Skin of body (tissue), 2 donors: ENCODE data around the gene PACSIN2. TPM values are rescaled to one million over a fixed set of nuclear protein-coding genes. Genes with fewer than 3 reads are reported as not detected.
"Not testable (repeated sequence)": the region's sequence is repeated elsewhere in the genome, so short reads cannot be mapped to it uniquely, and the experiment has no call there.

ENCODE experiments used
- DNase-seq: peaks from one replicate; lab custom pipeline; 2025; lab: John Stamatoyannopoulos, UW
- total RNA-seq: library from RNA; depleted of rRNA; stranded (reverse); fragments of >200 nt; gene quantifications from one replicate; pipeline ENCODE4 v1.2.3, GENCODE V29; 2014

The PACSIN2 gene
- total RNA-seq, 1 donor from 2014 or later: 29.3 TPM

GRCh38 chr22:42966497-42966896 lies 48.5 kb downstream of the PACSIN2 start:
- DNase-seq: no peak

GRCh38 chr22:42964994-42965699 lies 49.8 kb downstream of the PACSIN2 start:
- DNase-seq: peak; percentile 37

GRCh38 chr22:42963231-42963595 lies 51.7 kb downstream of the PACSIN2 start:
- DNase-seq: no peak

GRCh38 chr22:42962295-42963230 lies 52.4 kb downstream of the PACSIN2 start:
- DNase-seq: no peak

- DNase-seq: peak; percentile 65
Observed at GRCh38 chr22:42961810-42962209, 53.1 kb downstream of the PACSIN2 start.

- DNase-seq: not testable (repeated sequence)
Observed at GRCh38 chr22:42961400-42961690, 53.6 kb downstream of the PACSIN2 start.

GRCh38 chr22:42960531-42961399 lies 54.2 kb downstream of the PACSIN2 start:
- no peak for DNase-seq

- peak; percentile 78 for DNase-seq
Observed at GRCh38 chr22:42959576-42960509, 55.1 kb downstream of the PACSIN2 start.

- DNase-seq: no peak
Observed at GRCh38 chr22:42958937-42959336, 56.0 kb downstream of the PACSIN2 start.

- no peak for DNase-seq
Observed at GRCh38 chr22:42957958-42958357, 57.0 kb downstream of the PACSIN2 start.

- no peak for DNase-seq
Observed at GRCh38 chr22:42957544-42957943, 57.4 kb downstream of the PACSIN2 start.

- no peak for DNase-seq
Observed at GRCh38 chr22:42955848-42956247, 59.1 kb downstream of the PACSIN2 start.

- no peak for DNase-seq
Observed at GRCh38 chr22:42955087-42955635, 59.8 kb downstream of the PACSIN2 start.

GRCh38 chr22:42953751-42954150 lies 61.2 kb downstream of the PACSIN2 start:
- DNase-seq: not testable (repeated sequence)

- no peak for DNase-seq
Observed at GRCh38 chr22:42951093-42951710, 63.7 kb downstream of the PACSIN2 start.

GRCh38 chr22:42950281-42950680 lies 64.7 kb downstream of the PACSIN2 start:
- no peak for DNase-seq

- no peak for DNase-seq
Observed at GRCh38 chr22:42949159-42949558, 65.8 kb downstream of the PACSIN2 start.

- DNase-seq: no peak
Observed at GRCh38 chr22:42948294-42948693, 66.7 kb downstream of the PACSIN2 start.

- no peak for DNase-seq
Observed at GRCh38 chr22:42947211-42947990, 67.5 kb downstream of the PACSIN2 start.
